GM23338 (cell line): Measurements from ENCODE around the gene ACHE. TPM values are rescaled to one million over a fixed set of nuclear protein-coding genes. Genes with fewer than 3 reads are reported as not detected.

Experiments used
- ATAC-seq: fragments of 200-7000 bp; cut with Tn5 transposase; 3 replicates; pipeline ENCODE4 v1.9.1; 2020
- DNase-seq: peaks from one replicate; pipeline ENCODE4 v3.0.0-alpha.2; 2015; ENCODE audit warnings: low spot score
- H2AFZ ChIP-seq: fragments of 200-600 bp; sonication (generic); 2 replicates; pipeline ENCODE4 v1.8.0; 2016; ENCODE audit warnings: antibody characterized with exemption, mild to moderate bottlenecking, moderate library complexity
- H3F3A ChIP-seq: fragments of 200-600 bp; sonication (generic); replicated peaks from 2 replicates; pipeline ENCODE4 v1.8.0; 2017; ENCODE audit warnings: antibody characterized with exemption, mixed run types, low read depth
- H3K27ac ChIP-seq: fragments of 200-600 bp; sonication (generic); 2 replicates; pipeline ENCODE4 v1.6.1; 2016; ENCODE audit warnings: low read depth
- H3K27me3 ChIP-seq: fragments of 200-600 bp; sonication (generic); 2 replicates; pipeline ENCODE4 v1.8.0; 2016; ENCODE audit warnings: mild to moderate bottlenecking, mixed run types, moderate library complexity; ENCODE audit not compliant: insufficient read depth
- H3K36me3 ChIP-seq: fragments of 200-600 bp; sonication (generic); 2 replicates; pipeline ENCODE4 v1.8.0; 2016; ENCODE audit warnings: mild to moderate bottlenecking; ENCODE audit not compliant: insufficient read depth
- H3K4me1 ChIP-seq: fragments of 200-600 bp; sonication (generic); 2 replicates; pipeline ENCODE4 v1.8.0; 2016; ENCODE audit warnings: mild to moderate bottlenecking, moderate library complexity; ENCODE audit not compliant: insufficient read depth
- H3K4me2 ChIP-seq: fragments of 200-600 bp; sonication (generic); 2 replicates; pipeline ENCODE4 v1.7.1; 2017; ENCODE audit warnings: mixed run types
- H3K4me3 ChIP-seq: fragments of 200-600 bp; sonication (generic); 2 replicates; pipeline ENCODE4 v1.6.1; 2016; ENCODE audit warnings: mixed run types
- H3K79me2 ChIP-seq: fragments of 200-600 bp; sonication (generic); replicated peaks from 2 replicates; pipeline ENCODE4 v1.8.0; 2017; ENCODE audit warnings: mild to moderate bottlenecking; ENCODE audit not compliant: insufficient read depth
- H3K9me2 ChIP-seq: fragments of 200-600 bp; sonication (generic); 2 replicates; pipeline ENCODE4 v1.8.0; 2017; ENCODE audit not compliant: insufficient read depth
- H4K20me1 ChIP-seq: fragments of 200-600 bp; sonication (generic); replicated peaks from 2 replicates; pipeline ENCODE4 v1.8.0; 2017; ENCODE audit warnings: mild to moderate bottlenecking; ENCODE audit not compliant: insufficient read depth
- H3K27ac Mint-ChIP-seq: 2 replicates; pipeline ENCODE4 v1.8.0; 2020; ENCODE audit warnings: inconsistent platforms, mild to moderate bottlenecking, moderate library complexity, mixed read lengths
- H3K27me3 Mint-ChIP-seq: 3 replicates; pipeline ENCODE4 v1.8.0; 2022; ENCODE audit warnings: low read depth, mild to moderate bottlenecking, moderate library complexity, mixed read lengths, inconsistent platforms; ENCODE audit not compliant: insufficient read depth, poor library complexity
- H3K36me3 Mint-ChIP-seq: 3 replicates; pipeline ENCODE4 v1.8.0; 2021; ENCODE audit warnings: low read depth, mild to moderate bottlenecking, inconsistent platforms, moderate library complexity, mixed read lengths
- H3K4me1 Mint-ChIP-seq: 3 replicates; pipeline ENCODE4 v1.8.0; 2020; ENCODE audit warnings: mild to moderate bottlenecking, inconsistent platforms, mixed read lengths
- H3K4me3 Mint-ChIP-seq: 3 replicates; pipeline ENCODE4 v1.8.0; 2021; ENCODE audit warnings: moderate library complexity, mild to moderate bottlenecking, inconsistent platforms, mixed read lengths
- H3K9me3 Mint-ChIP-seq: 3 replicates; pipeline ENCODE4 v1.8.0; 2020; ENCODE audit warnings: moderate library complexity, mild to moderate bottlenecking, inconsistent platforms, mixed read lengths
- CTCF ChIP-seq, 2 experiments: fragments of 200-600 bp in 1 of 2; sonication (generic) in 1 of 2; conservative IDR thresholded peaks; 2 replicates each; pipeline versions ENCODE4 v1.5.1 to v1.6.1; 2016 to 2017; ENCODE audit warnings: antibody characterized with exemption in 2 of 2, low read depth in 2 of 2, mild to moderate bottlenecking in 2 of 2, moderate library complexity in 1 of 2
- ETS1 ChIP-seq: IDR thresholded peaks from 2 replicates; pipeline ENCODE4 v1.6.1; 2016; ENCODE audit warnings: antibody characterized with exemption
- EZH2 ChIP-seq: fragments of 200-600 bp; sonication (generic); IDR thresholded peaks from one replicate; pipeline ENCODE4 v1.8.0; 2017; ENCODE audit warnings: antibody characterized with exemption, mild to moderate bottlenecking, low read depth; ENCODE audit not compliant: unreplicated experiment
- EZH2phosphoT487 ChIP-seq: fragments of 200-600 bp; sonication (generic); IDR thresholded peaks from one replicate; pipeline ENCODE4 v1.8.1; 2018; ENCODE audit warnings: antibody characterized with exemption; ENCODE audit not compliant: unreplicated experiment
- JUNB ChIP-seq: IDR thresholded peaks from one replicate; pipeline ENCODE4 v1.6.1; 2016; ENCODE audit warnings: antibody characterized with exemption; ENCODE audit not compliant: unreplicated experiment
- NANOG ChIP-seq: IDR thresholded peaks from 2 replicates; pipeline ENCODE4 v1.6.1; 2016; ENCODE audit warnings: antibody characterized with exemption, borderline replicate concordance
- POLR2AphosphoS5 ChIP-seq: IDR thresholded peaks from 2 replicates; pipeline ENCODE4 v1.6.1; 2016; ENCODE audit warnings: antibody characterized with exemption, low read depth
- REST ChIP-seq: IDR thresholded peaks from one replicate; pipeline ENCODE4 v1.6.1; 2018; ENCODE audit warnings: antibody characterized with exemption; ENCODE audit not compliant: unreplicated experiment
- ZNF114 ChIP-seq: fragments of 250-450 bp; sonication (Bioruptor Pico); IDR thresholded peaks from 2 replicates; pipeline ENCODE4 v1.5.0; 2020; ENCODE audit warnings: mild to moderate bottlenecking, moderate library complexity
- ZNF331 ChIP-seq: fragments of 250-450 bp; sonication (Bioruptor Pico); IDR thresholded peaks from 2 replicates; pipeline ENCODE4 v1.5.0; 2020; ENCODE audit warnings: low read depth, mild to moderate bottlenecking, moderate library complexity
- polyA plus RNA-seq: library from polyadenylated mRNA; unstranded; fragments of >200 nt; fragmentation: Nextera tagmentation; extraction: Ambion mirVana; gene quantifications from 2 replicates; pipeline ENCODE4 v1.2.1, GENCODE V29; 2016
- total RNA-seq: library from RNA; depleted of rRNA; stranded (reverse); fragments of >200 nt; shearing (Covaris generic); gene quantifications from 2 replicates; pipeline ENCODE4 v1.2.3, GENCODE V29; 2014

Gene ACHE
- total and polyA plus RNA-seq, 2 experiments from 2014 or later, result 3.6 to 3.7 TPM

- no peak for DNase-seq
- H2AFZ ChIP-seq, result no peak overlapping the region
- peaks cover 41% of the 10 kb centered on the region for H3K4me1 Mint-ChIP-seq
- H3K4me1 ChIP-seq, result peaks cover 14% of the 10 kb centered on the region
- TF ChIP-seq ZNF114 (CRISPR knock-in tag), result no peak
- TF ChIP-seq JUNB, result no peak
- TF ChIP-seq EZH2phosphoT487, result no peak
- peak; percentile 45 for TF ChIP-seq POLR2AphosphoS5
- H3K9me3 Mint-ChIP-seq, result no peaks in the 10 kb centered on the region; the same call in 1 of the 3 replicates
- ATAC-seq, result no peak
- peak overlapping the region; percentile 69; the same call in 1 of the 2 replicates for H3K27ac ChIP-seq
- peaks cover 16% of the 10 kb centered on the region for H4K20me1 ChIP-seq
- peaks cover 27% of the 10 kb centered on the region for H3K79me2 ChIP-seq
- H3F3A ChIP-seq, result peaks cover 52% of the 10 kb centered on the region
- H3K4me3 Mint-ChIP-seq, result peak overlapping the region; percentile 87; the same call in 2 of the 3 replicates
- H3K9me2 ChIP-seq, result no peaks in the 10 kb centered on the region
- peak overlapping the region; percentile 90; the same call in 1 of the 2 replicates for H3K4me3 ChIP-seq
- peaks cover 30% of the 10 kb centered on the region for H3K36me3 ChIP-seq
- peaks cover 68% of the 10 kb centered on the region for H3K36me3 Mint-ChIP-seq
- no peak overlapping the region for H3K4me2 ChIP-seq
- H3K27me3 ChIP-seq, result no peaks in the 10 kb centered on the region
- H3K27ac Mint-ChIP-seq, result no peak overlapping the region
- peaks cover 27% of the 10 kb centered on the region for H3K27me3 Mint-ChIP-seq
These were observed 8.7 kb downstream of the ACHE start for GRCh38 chr7:100886936-100887515.

- Histone ChIP-seq H3K27me3 (no peaks in the 10 kb centered on the region), H3K9me2 (no peaks in the 10 kb centered on the region), H4K20me1 (peaks cover 19% of the 10 kb centered on the region), H3K4me2 (no peak overlapping the region), H3F3A (peaks cover 59% of the 10 kb centered on the region), H3K4me3 (no peak overlapping the region), H3K27ac (peak overlapping the region; percentile 69; the same call in 1 of the 2 replicates), H3K36me3 (peaks cover 37% of the 10 kb centered on the region), H3K79me2 (peaks cover 33% of the 10 kb centered on the region), H2AFZ (no peak overlapping the region), H3K4me1 (peaks cover 10% of the 10 kb centered on the region)
- H3K27me3 Mint-ChIP-seq, result peaks cover 20% of the 10 kb centered on the region
- ATAC-seq (no peak), DNase-seq (no peak)
- H3K36me3 Mint-ChIP-seq, result peaks cover 74% of the 10 kb centered on the region
- H3K4me1 Mint-ChIP-seq, result peaks cover 36% of the 10 kb centered on the region
- H3K9me3 Mint-ChIP-seq, result no peaks in the 10 kb centered on the region
- TF ChIP-seq ZNF331 (CRISPR knock-in tag), result no peak
- 0 out of 2 replicates have a peak, but pooled peaks have one; percentile 14 for TF ChIP-seq POLR2AphosphoS5
- no peak overlapping the region for H3K27ac Mint-ChIP-seq
- peak overlapping the region; percentile 9; the same call in 1 of the 3 replicates for H3K4me3 Mint-ChIP-seq
These were observed 9.3 kb downstream of the ACHE start for GRCh38 chr7:100886142-100886935.

GRCh38 chr7:100885440-100886141 is 10.1 kb downstream of the ACHE start:
- peaks cover 58% of the 10 kb centered on the region for H3F3A ChIP-seq
- peaks cover 10% of the 10 kb centered on the region for H3K4me1 ChIP-seq
- peaks cover 37% of the 10 kb centered on the region for H3K4me1 Mint-ChIP-seq
- no peaks in the 10 kb centered on the region for H3K9me2 ChIP-seq
- no peaks in the 10 kb centered on the region for H3K9me3 Mint-ChIP-seq
- H2AFZ ChIP-seq, result no peak overlapping the region
- H3K36me3 ChIP-seq, result peaks cover 44% of the 10 kb centered on the region
- H3K4me3 ChIP-seq, result no peak overlapping the region
- no peak overlapping the region for H3K4me2 ChIP-seq
- H3K27me3 ChIP-seq, result no peaks in the 10 kb centered on the region
- peaks cover 27% of the 10 kb centered on the region for H4K20me1 ChIP-seq
- ATAC-seq (no peak), DNase-seq (no peak)
- no peak overlapping the region for H3K27ac ChIP-seq
- H3K36me3 Mint-ChIP-seq, result peaks cover 82% of the 10 kb centered on the region
- no peak overlapping the region; the same call in 2 of the 3 replicates for H3K4me3 Mint-ChIP-seq
- H3K27ac Mint-ChIP-seq, result no peak overlapping the region
- peaks cover 18% of the 10 kb centered on the region for H3K27me3 Mint-ChIP-seq
- peaks cover 40% of the 10 kb centered on the region for H3K79me2 ChIP-seq
- TF ChIP-seq CTCF (conservative IDR thresholded peaks at IDR 0.05; ENCODE audit: low read depth in 2 of 2) (no peak), EZH2 (no peak), REST (no peak), ETS1 (no peak), POLR2AphosphoS5 (no peak), ZNF114 (CRISPR knock-in tag) (no peak), JUNB (no peak), NANOG (no peak)
